GM19035 (cell line): ENCODE data around the gene TMEM52.

Experiments
- ATAC-seq: cut with Tn5 transposase; IDR thresholded peaks from one replicate; pipeline ENCODE4 v1.9.1; 2021; ENCODE audit not compliant: unreplicated experiment

The TMEM52 gene

GRCh38 chr1:1876335-1876930 is 42.6 kb downstream of the TMEM52 start:
- no peak for ATAC-seq

GRCh38 chr1:1875932-1876331 is 43.1 kb downstream of the TMEM52 start:
- no peak for ATAC-seq

- ATAC-seq, result no peak
These were observed 44.2 kb downstream of the TMEM52 start for GRCh38 chr1:1874901-1875300.

GRCh38 chr1:1873186-1873585 is 45.9 kb downstream of the TMEM52 start:
- ATAC-seq, result no peak

- no peak for ATAC-seq
These were observed 46.6 kb downstream of the TMEM52 start for GRCh38 chr1:1872329-1872994.

GRCh38 chr1:1869469-1869868 is 49.6 kb downstream of the TMEM52 start:
- ATAC-seq, result no peak
